GM18868 (cell line): ENCODE measurements around the gene RHEBL1.

Source experiments
- ATAC-seq: cut with Tn5 transposase; IDR thresholded peaks from one replicate; pipeline ENCODE4 v1.9.1; 2021; ENCODE audit warnings: mild to moderate bottlenecking, moderate library complexity; ENCODE audit not compliant: unreplicated experiment

RHEBL1 gene

DNA sequence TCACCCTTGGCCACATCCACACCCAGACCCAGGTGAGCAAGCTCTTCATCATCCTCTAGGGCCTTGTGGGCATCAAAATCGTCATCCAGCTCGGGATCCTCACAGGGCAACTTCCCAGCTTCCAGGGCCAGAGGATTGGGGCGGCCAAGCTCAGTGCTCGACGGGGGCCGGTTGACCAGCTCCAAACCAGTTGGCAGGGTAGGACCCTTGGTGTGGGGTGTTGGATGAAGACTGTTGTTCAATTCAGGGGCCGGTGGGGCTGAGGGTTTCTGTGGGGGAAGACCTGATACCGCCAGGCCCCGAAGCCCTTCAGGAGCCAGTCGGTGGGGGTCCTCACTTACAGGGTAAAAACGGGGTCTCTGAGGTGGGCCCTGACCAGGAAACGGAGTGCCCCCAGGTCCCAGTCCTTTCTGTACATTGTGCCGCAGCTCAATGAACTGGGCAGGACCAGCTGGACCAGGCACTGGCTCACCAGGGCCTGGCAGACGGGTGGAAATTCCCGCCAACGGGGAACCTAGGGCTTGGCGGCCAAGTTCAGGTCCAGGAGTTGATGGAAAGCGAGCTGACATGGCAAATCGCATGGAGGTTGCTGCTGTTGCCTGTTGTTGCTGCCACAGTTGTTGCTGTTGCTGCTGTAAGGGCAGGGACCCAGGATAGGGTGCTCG is 31.4 kb downstream of the RHEBL1 start:
- ATAC-seq = no peak

DNA sequence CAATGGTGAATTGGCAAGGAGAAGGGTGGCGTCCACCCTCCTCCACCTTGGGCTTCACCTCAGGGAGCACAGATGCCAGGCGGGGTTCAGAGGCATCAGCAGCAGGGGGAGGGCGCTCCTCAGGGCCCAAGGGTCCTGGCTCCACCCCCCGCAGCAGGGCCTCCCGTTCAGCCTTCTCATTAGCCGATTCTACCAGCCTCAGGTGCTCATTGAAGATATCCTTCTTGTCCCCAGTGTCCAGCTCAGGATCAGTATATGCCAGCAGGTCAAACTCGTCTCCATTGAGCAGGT is 31.9 kb downstream of the RHEBL1 start:
- no peak for ATAC-seq

DNA sequence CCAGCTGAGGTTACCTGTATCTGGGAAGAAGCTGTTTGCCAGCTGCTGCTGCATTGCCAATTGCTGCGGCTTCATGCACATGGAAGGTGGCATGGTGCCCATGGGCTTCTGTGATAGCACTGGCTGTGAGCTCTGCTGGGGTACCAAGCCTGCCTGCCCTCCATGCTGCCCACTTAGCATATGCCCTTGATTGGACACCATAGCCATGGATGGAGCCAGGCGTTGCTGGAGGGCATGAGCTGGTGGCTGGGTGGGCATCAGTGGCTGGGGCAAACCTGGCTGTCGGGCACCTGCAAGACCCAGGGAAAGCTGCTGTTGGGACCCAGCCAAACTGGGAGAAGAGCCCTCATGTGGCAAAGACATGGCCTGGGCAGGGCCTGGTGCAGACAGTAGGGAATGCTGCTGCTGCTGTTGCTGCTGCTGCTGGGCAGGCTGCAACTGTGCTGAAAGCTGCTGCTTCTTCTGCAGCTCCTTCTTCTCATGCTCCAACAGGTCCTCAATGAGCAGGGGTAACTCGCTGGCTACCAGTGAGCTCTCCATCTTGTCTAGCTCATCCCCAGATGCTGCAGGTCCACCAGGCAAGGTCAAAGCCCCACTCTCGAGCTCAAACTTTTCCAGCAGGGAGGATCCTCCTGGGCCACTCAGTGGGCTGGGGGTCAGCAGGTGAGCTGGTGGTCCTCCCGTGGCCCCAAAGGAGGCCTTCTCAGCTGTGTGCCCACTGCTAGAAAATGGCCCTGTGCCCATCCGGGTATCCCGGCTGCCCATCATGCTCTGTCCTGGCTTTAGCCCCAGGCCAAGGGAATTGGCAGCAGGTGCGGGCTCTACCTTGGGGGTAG is 32.5 kb downstream of the RHEBL1 start:
- ATAC-seq = no peak

DNA sequence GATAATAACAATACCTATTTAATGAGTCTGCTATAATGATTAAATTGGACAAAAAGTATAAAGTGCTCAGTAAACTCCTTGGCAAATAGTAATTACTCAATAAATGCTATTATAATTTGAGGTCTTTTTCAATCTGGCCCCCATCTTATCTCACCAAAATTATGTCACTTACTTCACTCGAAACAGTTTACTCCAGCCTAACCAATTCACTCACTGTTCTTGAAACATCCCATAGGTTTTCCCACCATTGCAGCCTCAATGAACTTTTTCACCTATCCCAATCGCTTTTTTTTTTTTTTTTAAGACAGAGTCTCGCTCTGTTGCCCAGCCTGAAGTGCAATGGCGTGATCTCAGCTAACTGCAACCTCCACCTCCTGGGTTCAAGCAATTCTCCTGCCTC is 33.8 kb downstream of the RHEBL1 start:
- ATAC-seq = no peak

DNA sequence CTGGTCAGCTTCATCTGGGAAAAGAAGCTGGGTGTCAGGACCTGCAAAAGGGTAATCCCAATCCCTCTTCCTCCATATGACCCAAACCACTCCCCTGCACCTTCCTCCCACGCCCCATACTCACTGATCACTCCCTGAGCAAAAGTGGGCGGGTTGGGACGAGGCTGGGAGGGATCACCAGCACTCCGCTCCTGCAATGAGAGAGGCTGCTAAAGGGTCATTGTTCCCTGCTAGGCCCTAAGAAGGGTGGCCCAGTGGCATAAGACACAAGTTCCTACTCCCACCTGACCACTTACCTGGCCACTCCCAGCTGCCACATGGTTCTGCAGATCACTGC is 35.5 kb downstream of the RHEBL1 start:
- ATAC-seq = no peak

DNA sequence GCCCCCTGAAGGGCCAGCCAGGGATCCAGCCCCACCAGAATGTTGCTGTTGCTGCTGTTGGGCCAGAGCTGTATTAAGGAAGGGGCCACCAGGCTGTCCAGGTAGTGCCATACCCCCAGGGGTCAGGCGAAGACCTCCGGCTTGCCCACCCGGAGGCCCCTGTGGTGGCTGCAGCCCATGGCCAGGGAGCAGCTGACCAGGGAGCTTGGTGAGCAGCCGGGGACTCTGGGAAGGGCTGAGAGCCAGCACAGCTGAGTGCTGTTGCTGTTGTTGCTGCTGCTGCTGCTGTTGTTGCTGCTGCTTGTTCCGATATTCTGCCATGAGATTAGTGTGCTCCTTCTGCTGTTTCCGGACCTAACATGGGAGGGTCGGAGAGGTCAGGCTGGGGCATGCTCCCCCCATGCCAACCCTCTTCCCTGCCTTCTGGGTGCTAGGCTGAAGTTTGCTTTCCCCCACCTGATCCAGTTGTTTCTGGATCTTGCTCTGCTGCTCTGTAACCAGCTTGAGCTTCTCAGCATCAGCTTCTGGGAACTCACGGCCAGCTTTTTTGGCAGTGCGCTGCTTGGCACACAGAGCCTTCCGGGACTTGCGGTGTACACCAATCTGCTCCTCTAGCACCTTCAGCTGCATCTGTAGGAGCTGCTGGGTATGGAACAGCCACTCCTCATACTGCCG is 36.0 kb downstream of the RHEBL1 start:
- no peak for ATAC-seq

DNA sequence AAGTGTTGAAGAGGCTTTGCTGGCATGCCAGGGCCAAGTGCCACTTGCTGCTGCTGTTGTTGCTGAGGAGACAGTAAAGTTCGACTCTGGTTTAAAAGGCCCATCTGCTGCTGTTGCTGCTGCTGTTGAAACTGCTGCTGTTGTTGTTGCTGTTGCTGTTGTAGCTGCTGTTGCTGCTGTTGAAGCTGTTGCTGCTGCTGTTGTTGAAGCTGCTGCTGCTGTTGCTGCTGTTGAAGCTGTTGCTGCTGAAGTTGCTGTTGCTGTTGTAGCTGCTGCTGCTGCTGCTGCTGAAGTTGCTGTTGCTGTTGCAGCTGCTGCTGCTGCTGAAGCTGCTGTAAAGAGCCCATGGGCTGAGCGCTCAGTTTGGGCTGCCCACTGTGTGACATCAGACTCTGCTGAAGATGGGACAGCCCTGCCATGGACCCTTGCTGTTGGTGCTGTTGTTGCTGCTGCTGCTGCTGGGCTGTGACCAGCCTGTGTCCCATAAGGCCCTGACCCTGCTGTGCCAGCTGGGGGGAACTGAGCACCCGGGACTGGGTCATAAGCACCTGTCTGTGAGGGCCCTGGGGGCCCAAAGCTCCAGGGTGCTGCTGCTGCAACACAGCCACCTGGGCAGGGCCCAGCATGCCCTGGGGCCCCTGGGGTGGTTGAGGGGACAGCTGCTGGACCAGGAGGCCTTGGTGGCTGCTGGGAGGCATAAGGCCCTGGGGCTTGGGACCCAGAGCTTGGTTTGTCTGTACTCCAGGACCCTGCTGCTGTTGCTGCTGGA is 36.9 kb downstream of the RHEBL1 start:
- no peak for ATAC-seq

DNA sequence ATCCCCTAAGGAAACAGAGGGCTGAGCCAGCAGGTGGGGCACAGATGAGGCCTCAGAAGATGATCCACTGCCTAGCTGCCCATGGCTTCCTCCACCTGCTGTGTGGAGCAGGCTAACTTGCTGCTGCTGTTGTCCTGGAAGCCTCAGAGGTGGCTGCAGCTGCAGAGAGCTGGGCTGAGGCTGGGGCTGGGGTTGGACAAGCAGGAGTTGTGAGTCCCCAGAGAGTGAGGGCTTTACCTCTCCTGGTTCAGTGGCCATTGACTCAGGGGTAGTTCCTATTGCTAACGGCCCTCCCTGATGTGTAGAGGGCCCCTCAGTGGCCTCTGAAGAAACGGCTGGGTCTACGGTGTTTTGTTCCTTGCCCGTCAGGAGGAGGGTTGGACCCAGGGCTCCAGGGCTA is 37.5 kb downstream of the RHEBL1 start:
- ATAC-seq = no peak

DNA sequence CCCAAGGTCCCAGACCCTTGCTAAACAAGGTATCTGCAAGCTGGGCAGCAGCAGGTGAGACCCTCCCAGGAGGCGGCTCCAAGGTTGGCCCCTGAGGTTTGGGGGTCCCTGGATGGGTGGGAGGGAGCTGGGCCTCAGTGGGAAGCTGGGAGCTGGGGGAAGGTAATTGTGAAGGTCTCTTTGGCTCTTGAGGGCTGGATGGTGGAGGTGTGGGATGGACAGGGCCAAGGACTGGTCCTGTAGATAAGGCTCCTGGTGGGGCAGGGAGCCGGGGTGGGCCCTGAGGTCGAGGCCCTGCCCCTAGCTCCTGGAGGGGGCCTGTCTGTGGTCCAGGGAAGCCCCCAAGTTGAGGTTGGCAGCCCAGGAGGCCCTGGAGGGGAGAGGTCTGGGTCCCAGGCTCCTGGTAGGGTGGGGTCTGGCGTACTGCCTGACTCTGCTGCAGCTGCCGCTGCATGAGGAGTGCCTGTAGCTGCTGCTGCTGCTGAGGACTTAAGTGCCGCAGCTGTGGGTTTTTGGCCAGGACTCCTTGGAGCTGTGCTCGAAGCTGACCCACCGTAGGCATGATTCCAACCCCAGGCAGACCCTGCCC is 38.1 kb downstream of the RHEBL1 start:
- no peak for ATAC-seq

DNA sequence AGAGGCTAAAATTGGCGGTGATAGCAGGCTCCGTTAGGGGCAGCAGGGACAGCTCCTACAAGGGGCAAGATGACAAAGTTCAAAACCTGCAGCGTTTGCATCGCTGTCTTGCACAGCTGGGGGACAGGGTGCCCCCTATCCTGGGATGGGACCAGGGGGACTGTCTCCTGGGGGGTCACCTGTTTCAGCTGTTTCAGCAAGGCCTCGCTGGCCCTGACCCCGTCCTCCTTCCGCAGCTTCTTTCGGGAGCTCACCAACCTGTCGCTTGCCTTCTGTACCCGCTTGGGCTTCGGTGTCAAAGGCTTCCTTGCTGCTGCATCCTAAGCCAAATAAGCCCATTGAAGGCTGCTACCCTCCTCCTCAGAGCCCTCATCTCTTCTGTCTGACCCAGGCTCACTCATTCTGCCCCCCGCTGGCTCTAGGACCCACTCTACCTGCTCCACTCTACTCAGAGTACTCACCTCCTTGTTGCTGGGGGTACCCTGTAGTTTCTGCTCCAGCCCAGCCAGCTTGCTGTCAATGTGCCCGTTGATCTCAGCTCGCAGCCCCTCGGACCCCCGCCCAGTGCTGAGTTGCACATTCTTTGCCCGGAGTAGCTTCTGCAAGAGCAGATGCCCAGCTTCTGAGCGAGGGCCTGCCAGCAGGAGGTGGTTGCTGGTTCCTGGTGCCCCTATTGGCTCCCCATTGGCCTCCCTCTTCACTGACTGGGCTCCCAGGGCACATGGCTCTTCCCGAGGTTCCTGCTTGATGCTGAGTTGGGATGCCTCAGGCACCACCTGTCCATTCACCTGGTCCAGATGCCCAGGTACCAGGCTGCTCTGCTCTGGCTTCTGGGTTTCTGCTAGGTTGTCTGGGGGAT is 38.8 kb downstream of the RHEBL1 start:
- ATAC-seq = no peak

DNA sequence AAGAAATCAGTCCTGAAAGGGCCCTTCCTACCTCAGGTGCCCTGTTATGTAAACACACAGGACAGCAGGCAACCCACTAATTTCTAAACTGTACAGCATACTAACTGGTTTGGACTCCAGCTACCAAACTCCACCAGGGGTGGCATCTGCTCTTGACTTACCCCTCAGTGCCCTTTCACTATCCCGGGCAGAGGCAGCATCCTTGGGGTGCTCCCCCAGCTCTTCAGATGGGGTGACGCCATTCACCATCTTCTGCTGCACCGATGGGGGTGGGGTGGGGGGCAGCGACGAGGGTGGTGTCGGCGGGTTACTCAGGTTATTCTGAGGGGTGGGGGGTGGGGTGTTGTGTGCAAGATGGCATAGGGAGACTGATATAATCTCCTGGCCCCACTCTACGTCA is 39.7 kb downstream of the RHEBL1 start:
- ATAC-seq = no peak

DNA sequence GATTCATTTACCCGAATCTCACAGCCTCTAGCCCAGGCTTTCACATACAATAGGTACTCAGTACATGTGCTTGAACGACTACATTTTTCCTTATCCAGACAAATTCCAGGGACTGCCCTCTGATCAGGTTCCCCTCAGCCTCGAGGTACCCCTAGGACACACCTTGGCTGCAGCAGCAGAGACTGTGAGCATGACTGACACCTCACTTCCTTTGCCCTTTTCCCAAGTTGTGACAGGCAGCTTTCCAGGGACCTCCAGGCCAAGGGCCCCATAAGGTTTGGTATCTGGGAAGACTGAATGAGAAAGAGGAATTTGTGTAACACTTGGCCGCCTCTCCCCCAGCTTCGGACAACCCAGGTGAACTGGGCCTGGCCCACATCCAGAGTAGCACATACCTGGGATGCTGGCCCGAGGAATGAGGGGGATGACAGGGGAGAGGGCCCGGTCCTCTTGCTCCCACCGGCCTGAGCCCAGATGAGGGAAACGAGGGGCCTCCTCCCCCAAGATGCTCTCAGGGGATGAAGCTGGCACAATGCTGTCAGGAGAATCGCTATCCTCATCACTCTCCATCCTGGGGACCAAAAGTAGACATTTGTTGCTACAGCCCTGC is 41.0 kb downstream of the RHEBL1 start:
- no peak for ATAC-seq

DNA sequence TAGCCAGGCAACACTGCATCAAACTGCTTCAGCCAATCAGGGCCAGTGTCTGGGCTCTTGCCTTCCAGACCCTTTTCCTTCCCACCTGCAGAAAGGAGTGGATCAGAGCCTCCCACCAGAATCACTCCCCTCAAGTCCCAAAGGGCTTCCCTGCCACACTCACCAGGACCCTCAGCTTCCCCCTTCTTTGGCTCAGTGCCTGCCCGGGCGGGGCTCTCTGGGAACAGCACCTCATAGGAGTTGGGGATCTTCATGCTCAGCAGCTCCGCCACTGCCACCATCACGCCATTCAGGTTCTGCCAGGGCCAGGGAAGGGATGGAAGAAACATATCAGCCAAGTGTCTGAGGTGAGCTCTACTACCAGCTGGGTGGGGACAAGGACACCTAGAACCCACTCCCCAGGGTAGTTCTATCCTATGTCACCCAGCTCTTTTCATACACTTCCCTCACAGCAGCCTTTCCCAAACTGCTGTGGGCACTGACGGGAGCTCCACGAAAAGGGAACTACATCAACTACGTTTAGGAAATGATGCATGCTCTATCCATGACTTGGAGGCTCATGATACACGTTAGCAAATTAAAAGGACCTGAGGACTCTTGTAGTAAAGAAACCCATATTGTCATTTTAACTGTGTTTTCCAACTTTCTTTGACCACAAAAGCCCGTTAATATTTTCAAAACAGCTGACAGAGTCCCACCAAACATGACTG is 41.8 kb downstream of the RHEBL1 start:
- ATAC-seq = no peak

DNA sequence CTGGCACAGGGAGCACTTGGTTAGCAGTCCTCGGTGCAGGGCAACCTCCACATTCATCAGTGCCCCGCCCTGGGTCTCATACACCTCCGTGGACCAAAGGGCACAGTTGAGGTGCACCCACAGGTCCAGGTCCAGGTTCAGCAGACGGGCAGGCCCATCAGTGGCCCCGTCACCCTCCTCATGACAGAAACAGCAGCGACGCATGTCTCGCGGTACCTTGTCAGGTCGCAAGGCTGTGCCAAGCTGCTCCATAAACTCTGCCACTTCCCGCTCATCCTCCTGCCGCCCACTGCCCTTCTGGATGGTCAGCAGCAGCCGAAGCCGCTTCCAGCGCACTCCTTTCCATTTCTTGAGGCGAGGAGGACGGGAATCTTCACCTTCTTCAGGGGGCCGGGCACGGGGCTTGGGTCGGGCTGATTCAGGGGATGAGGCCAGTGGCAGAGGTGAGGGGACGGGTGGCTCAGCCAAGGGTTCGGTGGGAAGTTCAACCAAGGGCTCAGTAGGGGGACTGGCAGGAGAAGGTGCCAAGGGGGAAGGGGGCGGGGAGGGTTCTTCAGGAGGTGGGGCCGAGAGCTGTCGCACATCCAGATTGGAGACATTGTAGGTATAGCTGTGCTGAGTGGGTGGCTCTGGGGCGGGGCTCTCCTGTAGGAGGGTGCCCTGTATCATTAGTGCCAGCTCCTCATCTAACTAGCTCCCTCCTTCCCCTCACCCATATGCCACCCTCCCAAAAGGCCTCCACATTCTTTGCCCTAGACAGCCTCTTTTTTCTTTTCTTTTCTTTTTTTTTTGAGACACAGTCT is 42.9 kb downstream of the RHEBL1 start:
- ATAC-seq = no peak

DNA sequence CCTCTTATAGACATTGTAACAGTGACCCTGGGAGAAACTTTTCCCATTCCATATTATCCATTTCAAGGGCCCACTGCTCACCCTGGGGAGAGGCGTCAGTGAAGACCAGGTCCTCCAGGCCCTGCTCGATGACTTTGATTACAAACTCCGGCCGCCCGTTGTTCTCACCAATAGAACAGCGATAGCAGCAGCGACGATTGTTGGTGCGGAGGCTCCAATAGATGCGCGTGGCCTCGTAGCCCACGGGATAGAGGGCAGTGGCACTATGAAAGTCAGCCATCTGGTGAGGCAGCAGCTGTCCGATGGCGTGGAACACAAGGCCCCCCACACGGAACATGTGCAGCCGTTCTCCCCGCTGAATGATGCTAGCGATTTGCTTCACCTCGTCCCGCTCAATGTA is 43.7 kb downstream of the RHEBL1 start:
- no peak for ATAC-seq

DNA sequence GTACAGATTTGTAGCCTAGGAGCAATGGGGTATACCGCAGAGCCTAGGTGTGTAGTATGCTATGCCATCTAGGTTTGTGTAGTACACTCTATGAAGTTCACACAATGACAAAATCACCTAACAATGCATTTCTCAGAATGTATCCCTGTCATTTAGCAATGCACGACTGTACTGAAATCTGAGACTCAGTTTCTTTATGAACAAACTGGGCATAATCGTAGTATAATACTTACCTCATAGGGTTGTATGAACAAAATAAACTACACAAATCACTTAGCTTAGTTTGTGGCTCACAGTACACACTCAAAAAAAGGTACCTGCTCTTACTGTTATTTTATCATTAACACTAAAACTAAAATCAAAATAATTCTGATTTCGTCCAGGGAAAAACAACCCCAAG is 44.3 kb downstream of the RHEBL1 start:
- no peak for ATAC-seq

DNA sequence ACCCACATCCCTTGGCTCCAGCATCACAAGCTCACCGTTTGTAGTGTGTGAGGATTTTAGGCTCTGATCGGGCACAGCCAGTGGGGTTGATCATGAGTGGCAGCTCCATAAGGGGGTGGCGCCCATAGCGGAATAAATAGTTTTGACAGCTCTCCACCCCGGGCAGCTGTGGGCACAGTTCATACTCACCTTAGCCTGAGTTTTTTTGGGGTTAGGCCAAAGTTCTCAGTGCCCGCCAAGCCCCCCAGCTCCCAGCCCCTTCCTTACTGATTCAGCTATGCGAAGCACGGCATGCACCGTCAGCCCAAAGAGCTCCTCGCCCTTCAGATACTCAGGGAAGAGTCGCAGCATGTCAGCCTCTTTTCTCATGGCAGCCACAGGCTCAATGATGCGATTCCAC is 45.2 kb downstream of the RHEBL1 start:
- no peak for ATAC-seq

DNA sequence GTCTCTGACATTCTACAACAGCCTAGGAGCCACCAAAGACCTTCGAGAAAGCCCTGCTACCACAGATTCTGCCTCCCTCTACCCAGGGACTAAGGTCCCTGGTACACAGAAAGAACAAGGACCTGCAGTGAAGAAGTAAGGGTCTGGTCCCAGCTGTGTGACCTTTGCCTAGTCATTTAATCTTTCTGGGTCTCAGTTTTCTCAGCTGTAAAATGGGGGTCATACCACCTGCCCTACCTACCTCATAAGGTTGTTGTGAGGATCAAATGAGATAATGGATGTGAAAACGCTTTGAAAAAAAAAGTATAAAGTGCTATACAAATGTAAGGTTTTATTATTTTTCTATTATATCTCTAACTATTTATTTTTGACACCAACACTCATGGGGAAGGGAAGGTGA is 46.0 kb downstream of the RHEBL1 start:
- ATAC-seq = no peak
